ENCODE results near the gene HIP1R. TPM values are rescaled to one million over a fixed set of nuclear protein-coding genes. Genes with fewer than 3 reads are reported as not detected.

The HIP1R gene
- polyA plus RNA-seq, 1 experiment: 12.8 TPM

- Histone ChIP-seq H3K36me3 (ENCODE audit: control insufficient read depth, insufficient read depth, low read length) (no peaks in the 10 kb centered on the region), H3K27me3 (ENCODE audit: control insufficient read depth, insufficient read depth, low read length) (no peaks in the 10 kb centered on the region), H3K4me3 (ENCODE audit: low read depth, low read length) (no peak overlapping the region)
- TF ChIP-seq, protein P1, sequence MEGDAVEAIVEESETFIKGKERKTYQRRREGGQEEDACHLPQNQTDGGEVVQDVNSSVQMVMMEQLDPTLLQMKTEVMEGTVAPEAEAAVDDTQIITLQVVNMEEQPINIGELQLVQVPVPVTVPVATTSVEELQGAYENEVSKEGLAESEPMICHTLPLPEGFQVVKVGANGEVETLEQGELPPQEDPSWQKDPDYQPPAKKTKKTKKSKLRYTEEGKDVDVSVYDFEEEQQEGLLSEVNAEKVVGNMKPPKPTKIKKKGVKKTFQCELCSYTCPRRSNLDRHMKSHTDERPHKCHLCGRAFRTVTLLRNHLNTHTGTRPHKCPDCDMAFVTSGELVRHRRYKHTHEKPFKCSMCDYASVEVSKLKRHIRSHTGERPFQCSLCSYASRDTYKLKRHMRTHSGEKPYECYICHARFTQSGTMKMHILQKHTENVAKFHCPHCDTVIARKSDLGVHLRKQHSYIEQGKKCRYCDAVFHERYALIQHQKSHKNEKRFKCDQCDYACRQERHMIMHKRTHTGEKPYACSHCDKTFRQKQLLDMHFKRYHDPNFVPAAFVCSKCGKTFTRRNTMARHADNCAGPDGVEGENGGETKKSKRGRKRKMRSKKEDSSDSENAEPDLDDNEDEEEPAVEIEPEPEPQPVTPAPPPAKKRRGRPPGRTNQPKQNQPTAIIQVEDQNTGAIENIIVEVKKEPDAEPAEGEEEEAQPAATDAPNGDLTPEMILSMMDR (IDR thresholded peaks at IDR 0.05; ENCODE audit: insufficient read depth, low read depth, low read length): no peak
- CTCF ChIA-PET: interaction anchor here (0.7 kb wide), 1 partner anchor 46 kb away, joined by 4 read pairs; no protein-coding TSS in a partner anchor
- DNase-seq (ENCODE audit: low read depth): no peak
- POLR2A ChIA-PET: no interaction called here
These were observed 3.6 kb downstream of the HIP1R start for GRCh38 chr12:122838841-122839240.

- Histone ChIP-seq H3K27me3 (ENCODE audit: control insufficient read depth, insufficient read depth, low read length) (no peaks in the 10 kb centered on the region), H3K4me3 (ENCODE audit: low read depth, low read length) (no peak overlapping the region), H3K36me3 (ENCODE audit: control insufficient read depth, insufficient read depth, low read length) (no peaks in the 10 kb centered on the region)
- ChIA-PET CTCF (interaction anchor here (0.9 to 4.3 kb wide), 3 partner anchors 20 to 105 kb away, joined by 3 to 26 read pairs (median 9); no protein-coding TSS in a partner anchor), POLR2A (no interaction called here)
- no peak for DNase-seq (ENCODE audit: low read depth)
- TF ChIP-seq, protein P1 (IDR thresholded peaks at IDR 0.05; ENCODE audit: insufficient read depth, low read depth, low read length): no peak
These were observed 4.8 kb downstream of the HIP1R start for GRCh38 chr12:122839907-122840554.

DNA sequence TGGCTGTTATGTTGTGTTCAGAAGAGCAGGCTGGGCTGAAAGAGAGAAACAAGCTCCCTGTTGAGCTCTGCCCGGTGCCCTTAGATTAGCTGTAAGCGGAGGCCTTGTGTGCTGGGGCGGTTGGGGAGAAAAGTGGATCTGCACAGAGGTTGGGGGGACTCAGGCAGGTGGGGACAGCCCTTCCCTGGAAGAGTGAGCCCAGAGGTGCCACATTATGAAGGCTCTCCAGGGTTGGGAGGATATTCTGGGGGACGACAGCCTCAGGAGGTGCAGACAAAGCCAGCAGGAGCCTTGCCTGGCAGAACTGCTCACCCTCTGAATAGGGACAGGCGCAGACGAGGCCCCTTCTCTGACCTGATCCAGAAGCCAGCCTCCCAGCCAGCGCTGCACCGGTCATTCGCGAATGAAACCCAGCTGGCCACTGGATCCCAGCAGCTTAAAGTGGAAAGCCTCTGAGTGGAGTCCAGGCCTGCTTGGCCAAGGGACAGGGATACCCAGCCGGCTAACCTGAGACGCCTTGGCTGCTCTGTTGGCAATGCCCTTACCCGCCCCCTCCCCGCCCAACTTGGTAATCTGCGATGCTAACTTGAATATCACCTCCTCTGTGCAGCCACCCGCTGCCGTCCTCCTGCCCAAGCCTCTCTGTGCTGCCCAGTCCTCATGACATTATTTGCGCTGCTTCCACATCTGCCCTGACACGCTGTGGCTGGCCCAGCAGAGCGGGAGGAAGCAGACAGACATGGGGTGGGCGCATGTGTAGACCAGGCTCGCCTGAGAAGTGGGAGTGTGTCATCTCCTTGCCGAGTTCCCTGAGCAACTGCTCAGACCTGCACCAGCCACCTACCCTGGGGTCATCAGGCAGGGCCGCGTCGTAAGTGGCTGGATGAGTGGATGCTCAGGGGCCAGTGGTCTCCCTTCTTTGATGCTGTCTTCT, 5.6 kb downstream of the HIP1R start:
- ChIA-PET CTCF (interaction anchor here (0.9 to 4.3 kb wide), 3 partner anchors 19 to 105 kb away, joined by 3 to 26 read pairs (median 9); no protein-coding TSS in a partner anchor), POLR2A (no interaction called here)
- TF ChIP-seq, protein P1 (IDR thresholded peaks at IDR 0.05; ENCODE audit: insufficient read depth, low read depth, low read length): no peak
- no peaks in the 10 kb centered on the region for H3K36me3 ChIP-seq (ENCODE audit: control insufficient read depth, insufficient read depth, low read length)
- H3K27me3 ChIP-seq (ENCODE audit: control insufficient read depth, insufficient read depth, low read length): no peaks in the 10 kb centered on the region
- DNase-seq (ENCODE audit: low read depth): no peak
- no peak overlapping the region for H3K4me3 ChIP-seq (ENCODE audit: low read depth, low read length)

DNA sequence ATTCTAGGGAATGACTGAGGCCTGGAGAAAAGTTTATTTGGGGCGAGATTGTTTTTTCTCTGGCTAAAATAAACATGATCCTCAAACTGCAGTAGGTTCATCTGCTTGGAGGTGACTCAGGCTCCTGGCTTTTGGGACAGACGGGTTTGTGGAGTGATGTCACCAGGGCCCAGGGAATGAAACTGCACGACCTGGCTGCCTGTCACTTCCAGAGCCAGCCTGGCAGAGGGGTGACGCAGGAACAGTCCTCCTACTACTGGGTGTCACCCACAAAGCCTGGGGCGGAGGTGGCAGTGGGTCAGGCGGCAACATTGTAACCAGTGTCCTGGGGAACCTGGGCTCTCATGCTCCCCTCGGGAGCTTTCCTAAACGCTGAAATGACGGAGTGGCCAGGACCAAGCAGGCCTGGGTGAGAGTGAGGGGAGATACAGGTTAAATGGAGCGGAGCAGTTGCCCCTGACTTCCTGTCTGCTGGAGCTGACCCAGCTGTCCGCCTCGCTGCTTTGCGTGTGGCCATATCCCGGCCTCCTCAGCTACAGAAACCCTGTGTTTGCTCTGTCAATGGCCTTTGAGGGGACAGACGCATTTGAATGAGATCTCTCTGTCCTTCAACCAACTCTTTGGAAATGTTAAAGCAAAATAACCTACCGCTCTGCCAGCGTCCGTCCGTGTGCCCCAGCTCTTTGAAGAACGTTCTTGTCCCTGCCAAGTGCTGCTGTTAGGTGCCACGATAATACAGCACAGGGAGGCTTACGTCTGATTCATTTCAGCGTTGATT, 6.5 kb downstream of the HIP1R start:
- ChIA-PET POLR2A (no interaction called here), CTCF (interaction anchor here (1.0 to 4.3 kb wide), 5 partner anchors 13 to 204 kb away, joined by 4 to 26 read pairs (median 4); no protein-coding TSS in a partner anchor)
- DNase-seq (ENCODE audit: low read depth): no peak
- Histone ChIP-seq H3K27me3 (ENCODE audit: control insufficient read depth, insufficient read depth, low read length) (no peaks in the 10 kb centered on the region), H3K36me3 (ENCODE audit: control insufficient read depth, insufficient read depth, low read length) (no peaks in the 10 kb centered on the region; the same call in 1 of the 2 replicates), H3K4me3 (ENCODE audit: low read depth, low read length) (no peak overlapping the region)
- TF ChIP-seq, protein P1 (IDR thresholded peaks at IDR 0.05; ENCODE audit: insufficient read depth, low read depth, low read length): no peak
